ENCODE data around the gene CNN3. TPM values are rescaled to one million over a fixed set of nuclear protein-coding genes. Genes with fewer than 3 reads are reported as not detected.

The CNN3 gene
- total RNA-seq, 3 donors from 2014 or later = 146 to 330 (median 195) TPM

DNA sequence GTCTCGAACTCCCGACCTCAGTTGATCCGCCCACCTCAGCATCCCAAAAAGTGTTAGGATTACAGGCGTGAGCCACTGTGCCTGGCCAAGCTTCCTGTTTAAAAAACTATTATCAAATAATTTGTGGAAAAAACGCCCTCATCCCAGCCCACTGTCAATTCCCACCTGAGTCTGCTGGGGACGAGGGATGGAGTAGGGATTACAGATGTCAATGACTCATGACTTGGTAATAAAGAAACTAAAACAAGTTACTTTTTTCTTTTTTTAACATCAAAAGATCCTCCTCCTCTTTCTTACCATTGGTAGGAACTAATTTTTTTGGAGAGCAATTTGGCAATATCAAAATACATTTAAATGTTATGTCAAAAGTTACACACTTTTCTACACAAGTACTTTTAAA is 9.7 kb downstream of the CNN3 start:
- Histone ChIP-seq H3K36me3 (no peaks in the 10 kb centered on the region), H3K4me3 (no peak overlapping the region), H3K9me3 (no peaks in the 10 kb centered on the region), H3K27ac (no peak overlapping the region), H3K4me1 (peaks cover 7 to 18% of the 10 kb centered on the region in 2 donors), H3K27me3 (no peaks in the 10 kb centered on the region)
- TF ChIP-seq POLR2AphosphoS5 (IDR thresholded peaks at IDR 0.05) = no peak
- no peak for TF ChIP-seq POLR2A (IDR thresholded peaks at IDR 0.05)
- TF ChIP-seq, protein P1, sequence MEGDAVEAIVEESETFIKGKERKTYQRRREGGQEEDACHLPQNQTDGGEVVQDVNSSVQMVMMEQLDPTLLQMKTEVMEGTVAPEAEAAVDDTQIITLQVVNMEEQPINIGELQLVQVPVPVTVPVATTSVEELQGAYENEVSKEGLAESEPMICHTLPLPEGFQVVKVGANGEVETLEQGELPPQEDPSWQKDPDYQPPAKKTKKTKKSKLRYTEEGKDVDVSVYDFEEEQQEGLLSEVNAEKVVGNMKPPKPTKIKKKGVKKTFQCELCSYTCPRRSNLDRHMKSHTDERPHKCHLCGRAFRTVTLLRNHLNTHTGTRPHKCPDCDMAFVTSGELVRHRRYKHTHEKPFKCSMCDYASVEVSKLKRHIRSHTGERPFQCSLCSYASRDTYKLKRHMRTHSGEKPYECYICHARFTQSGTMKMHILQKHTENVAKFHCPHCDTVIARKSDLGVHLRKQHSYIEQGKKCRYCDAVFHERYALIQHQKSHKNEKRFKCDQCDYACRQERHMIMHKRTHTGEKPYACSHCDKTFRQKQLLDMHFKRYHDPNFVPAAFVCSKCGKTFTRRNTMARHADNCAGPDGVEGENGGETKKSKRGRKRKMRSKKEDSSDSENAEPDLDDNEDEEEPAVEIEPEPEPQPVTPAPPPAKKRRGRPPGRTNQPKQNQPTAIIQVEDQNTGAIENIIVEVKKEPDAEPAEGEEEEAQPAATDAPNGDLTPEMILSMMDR (IDR thresholded peaks at IDR 0.05) = no peak
- intact Hi-C loops (cut with DNase I; ENCODE audit: low total_unique reads) = no loop called here
- DNase-seq (ENCODE audit: low spot score in 2 of 2) = no peak

DNA sequence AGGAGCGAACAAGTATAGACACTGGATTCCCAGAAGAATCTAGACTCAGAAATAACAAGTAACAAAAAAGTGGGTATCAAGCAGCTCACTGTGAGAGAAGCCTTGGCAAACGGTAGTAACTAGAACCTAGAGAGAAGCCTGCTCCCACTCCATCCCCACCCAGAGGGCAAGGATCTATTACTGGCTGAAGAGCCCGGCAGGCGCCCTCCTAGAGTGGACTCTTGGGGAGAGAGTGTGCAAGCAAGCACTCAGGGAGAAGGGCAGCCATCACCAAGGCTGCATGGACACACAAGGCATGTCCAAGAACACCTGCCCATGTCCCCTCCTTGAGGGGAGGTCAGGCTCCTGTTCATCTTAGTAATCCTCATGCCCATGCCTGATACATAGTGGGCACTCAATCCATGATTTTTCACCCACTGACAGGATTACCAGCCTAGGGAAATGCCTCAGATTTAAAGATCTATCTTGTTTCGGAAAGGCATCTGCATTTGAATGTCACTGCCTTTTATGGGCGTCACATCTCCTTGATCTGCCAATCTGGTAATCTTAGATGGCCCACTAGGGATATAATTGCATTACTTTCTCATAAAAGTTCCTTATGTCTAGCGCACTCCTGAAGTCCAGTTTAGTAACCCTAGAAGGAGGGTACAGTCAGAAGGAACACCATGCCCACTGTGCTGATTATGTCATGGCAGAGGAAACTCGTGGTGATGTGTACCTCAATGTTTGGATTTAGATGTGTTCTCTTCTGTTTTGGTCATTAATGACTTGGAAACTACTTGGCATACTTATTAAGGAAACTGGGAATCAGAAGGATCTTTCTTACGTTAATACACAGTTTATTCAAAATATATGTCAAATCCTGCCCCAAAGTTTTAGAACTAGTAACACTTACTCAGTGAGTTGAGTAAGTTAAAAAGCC is 14.4 kb downstream of the CNN3 start:
- peak overlapping the region in 1 of 2 donors; percentile 48 for H3K27ac ChIP-seq
- intact Hi-C loops (cut with DNase I; ENCODE audit: low total_unique reads) = no loop called here
- no peaks in the 10 kb centered on the region for H3K36me3 ChIP-seq
- H3K4me1 ChIP-seq = no peaks in the 10 kb centered on the region
- H3K27me3 ChIP-seq = no peaks in the 10 kb centered on the region
- H3K4me3 ChIP-seq = peak overlapping the region in 1 of 3 donors; percentile 25
- no peak for DNase-seq (ENCODE audit: low spot score in 2 of 2)
- no peaks in the 10 kb centered on the region for H3K9me3 ChIP-seq
- TF ChIP-seq POLR2A (IDR thresholded peaks at IDR 0.05) (no peak), POLR2AphosphoS5 (IDR thresholded peaks at IDR 0.05) (no peak)
- TF ChIP-seq, protein P1 (IDR thresholded peaks at IDR 0.05) = no peak

DNA sequence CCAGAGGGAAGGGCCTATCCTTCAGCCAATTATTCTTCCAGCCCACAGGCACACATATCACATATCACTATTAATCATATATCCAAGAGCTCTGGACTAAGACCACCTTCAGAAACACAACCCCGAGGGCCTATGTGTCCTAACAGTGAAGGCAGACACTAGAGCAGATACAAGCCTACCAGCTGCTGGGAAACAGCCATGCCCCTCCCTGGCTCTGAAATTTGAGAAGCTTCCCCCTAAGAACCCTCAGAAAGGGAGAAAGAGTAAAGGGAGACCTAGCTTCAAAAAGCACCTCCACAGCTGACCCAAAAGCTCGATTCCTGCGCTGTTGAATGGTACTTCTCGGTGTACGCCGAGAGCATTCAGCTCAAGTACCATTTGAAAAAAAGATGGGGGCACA is 17.4 kb downstream of the CNN3 start:
- Histone ChIP-seq H3K27ac (no peak overlapping the region), H3K27me3 (no peaks in the 10 kb centered on the region), H3K9me3 (no peaks in the 10 kb centered on the region), H3K4me3 (no peak overlapping the region), H3K4me1 (no peaks in the 10 kb centered on the region), H3K36me3 (no peaks in the 10 kb centered on the region)
- intact Hi-C loops (cut with DNase I; ENCODE audit: low total_unique reads) = no loop called here
- DNase-seq (ENCODE audit: low spot score in 2 of 2) = no peak
- no peak for TF ChIP-seq POLR2AphosphoS5 (IDR thresholded peaks at IDR 0.05)
- TF ChIP-seq, protein P1 (IDR thresholded peaks at IDR 0.05) = no peak
- no peak for TF ChIP-seq POLR2A (IDR thresholded peaks at IDR 0.05)

DNA sequence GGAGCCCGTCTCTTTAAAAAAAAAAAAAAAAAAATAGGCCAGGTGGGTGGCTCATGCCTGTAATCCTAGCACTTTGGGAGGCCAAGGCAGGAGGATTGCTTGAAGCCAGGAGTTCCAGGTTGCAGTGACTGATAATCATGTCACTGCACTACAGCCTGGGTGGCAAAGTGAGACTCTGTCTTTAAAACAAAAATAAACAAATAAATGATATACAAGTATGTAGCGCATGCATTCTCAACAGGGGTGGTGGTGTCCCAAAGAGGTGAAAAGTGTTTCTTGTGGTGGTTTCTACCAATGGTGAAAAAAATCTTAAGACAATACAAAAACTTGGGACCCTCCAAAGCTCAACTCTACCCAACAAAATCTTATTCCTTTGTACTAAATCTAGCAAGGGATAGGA is 17.9 kb downstream of the CNN3 start:
- no peak for DNase-seq (ENCODE audit: low spot score in 2 of 2)
- no peaks in the 10 kb centered on the region for H3K27me3 ChIP-seq
- no peaks in the 10 kb centered on the region for H3K9me3 ChIP-seq
- intact Hi-C loops (cut with DNase I; ENCODE audit: low total_unique reads) = no loop called here
- H3K36me3 ChIP-seq = no peaks in the 10 kb centered on the region
- no peak overlapping the region for H3K4me3 ChIP-seq
- H3K4me1 ChIP-seq = no peaks in the 10 kb centered on the region
- TF ChIP-seq, protein P1 (IDR thresholded peaks at IDR 0.05) = no peak
- no peak for TF ChIP-seq POLR2AphosphoS5 (IDR thresholded peaks at IDR 0.05)
- TF ChIP-seq POLR2A (IDR thresholded peaks at IDR 0.05) = no peak
- no peak overlapping the region for H3K27ac ChIP-seq

DNA sequence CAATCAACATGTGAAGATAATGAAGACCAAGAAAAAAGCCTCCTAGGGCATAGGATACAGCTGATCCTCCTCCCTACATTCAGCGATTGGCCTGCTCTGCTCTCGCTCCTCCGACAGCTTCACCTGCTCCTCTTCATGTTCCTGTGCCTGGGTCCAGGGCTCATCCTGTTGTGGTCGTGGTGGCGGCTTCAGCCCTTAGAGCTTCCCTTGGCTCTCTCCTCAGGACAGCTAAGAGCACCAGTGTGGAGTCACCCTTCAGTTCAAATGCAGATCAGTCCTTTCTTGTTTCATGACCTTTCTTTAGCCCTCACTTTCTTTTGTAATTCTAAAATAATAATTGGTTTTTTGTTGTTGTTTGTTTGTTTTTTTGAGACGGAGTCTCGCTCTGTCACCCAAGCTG is 18.7 kb downstream of the CNN3 start:
- no peaks in the 10 kb centered on the region for H3K27me3 ChIP-seq
- H3K4me3 ChIP-seq = no peak overlapping the region
- H3K27ac ChIP-seq = no peak overlapping the region
- H3K9me3 ChIP-seq = no peaks in the 10 kb centered on the region
- no peaks in the 10 kb centered on the region for H3K36me3 ChIP-seq
- intact Hi-C loops (cut with DNase I; ENCODE audit: low total_unique reads) = no loop called here
- H3K4me1 ChIP-seq = no peaks in the 10 kb centered on the region
- DNase-seq (ENCODE audit: low spot score in 2 of 2) = no peak
- no peak for TF ChIP-seq POLR2A (IDR thresholded peaks at IDR 0.05)

Measured in breast epithelium (tissue), 4 donors.